ENCODE results near the gene ATF6. TPM values are rescaled to one million over a fixed set of nuclear protein-coding genes. Genes with fewer than 3 reads are reported as not detected.

ATF6 gene
- total and polyA plus RNA-seq, 3 donors from 2014 or later = 22.6 to 38.2 (median 38.0) TPM

- Histone ChIP-seq H3K4me1 (peaks cover 11% of the 10 kb centered on the region), H3K9me3 (no peaks in the 10 kb centered on the region), H3K27me3 (no peaks in the 10 kb centered on the region), H3K4me3 (no peak overlapping the region), H3K27ac (no peak overlapping the region), H3K36me3 (ENCODE audit: low read depth, missing control alignments) (no peaks in the 10 kb centered on the region)
- no peak for DNase-seq
- intact Hi-C loops (cut with DNase I; ENCODE audit: low total_unique reads) = no loop called here
- TF ChIP-seq CTCF (IDR thresholded peaks at IDR 0.05) (no peak), POLR2A (IDR thresholded peaks at IDR 0.05) (no peak)
- 97 to 99% methylated on average over 3 of the region's 3 CpGs for WGBS, 2 donors
Measured at GRCh38 chr1:161810780-161811179, 44.7 kb downstream of the ATF6 start.

GRCh38 chr1:161816201-161816600 is 50.1 kb downstream of the ATF6 start:
- no peak for DNase-seq
- Histone ChIP-seq H3K4me3 (no peak overlapping the region), H3K27ac (no peak overlapping the region), H3K27me3 (no peaks in the 10 kb centered on the region), H3K36me3 (ENCODE audit: low read depth, missing control alignments) (no peaks in the 10 kb centered on the region), H3K9me3 (no peaks in the 10 kb centered on the region), H3K4me1 (no peaks in the 10 kb centered on the region)
- intact Hi-C loops (cut with DNase I; ENCODE audit: low total_unique reads) = no loop called here
- WGBS, 2 donors = 73 to 79% methylated on average over 1 of the region's 1 CpG
- TF ChIP-seq CTCF (IDR thresholded peaks at IDR 0.05) (no peak), POLR2A (IDR thresholded peaks at IDR 0.05) (no peak)

GRCh38 chr1:161817176-161817730 is 51.1 kb downstream of the ATF6 start:
- Histone ChIP-seq H3K4me1 (no peaks in the 10 kb centered on the region), H3K27me3 (no peaks in the 10 kb centered on the region), H3K36me3 (ENCODE audit: low read depth, missing control alignments) (no peaks in the 10 kb centered on the region), H3K4me3 (no peak overlapping the region), H3K9me3 (no peaks in the 10 kb centered on the region), H3K27ac (no peak overlapping the region)
- 91 to 96% methylated on average over 4 of the region's 4 CpGs for WGBS, 2 donors
- DNase-seq = no peak
- TF ChIP-seq CTCF (IDR thresholded peaks at IDR 0.05) (no peak), POLR2A (IDR thresholded peaks at IDR 0.05) (no peak)
- intact Hi-C loops (cut with DNase I; ENCODE audit: low total_unique reads) = no loop called here

GRCh38 chr1:161820914-161821313 is 54.8 kb downstream of the ATF6 start:
- no peak for DNase-seq
- intact Hi-C loops (cut with DNase I; ENCODE audit: low total_unique reads) = no loop called here
- no peak overlapping the region for H3K4me3 ChIP-seq
- no peak overlapping the region for H3K27ac ChIP-seq
- WGBS, 2 donors = 96 to 97% methylated on average over 5 of the region's 5 CpGs
- no peaks in the 10 kb centered on the region for H3K27me3 ChIP-seq
- no peaks in the 10 kb centered on the region for H3K4me1 ChIP-seq
- no peaks in the 10 kb centered on the region for H3K9me3 ChIP-seq
- no peaks in the 10 kb centered on the region for H3K36me3 ChIP-seq (ENCODE audit: low read depth, missing control alignments)
- no peak for TF ChIP-seq CTCF (IDR thresholded peaks at IDR 0.05)
- no peak for TF ChIP-seq POLR2A (IDR thresholded peaks at IDR 0.05)

- Histone ChIP-seq H3K36me3 (ENCODE audit: low read depth, missing control alignments) (no peaks in the 10 kb centered on the region), H3K27ac (no peak overlapping the region), H3K4me1 (no peaks in the 10 kb centered on the region), H3K4me3 (no peak overlapping the region), H3K27me3 (no peaks in the 10 kb centered on the region), H3K9me3 (no peaks in the 10 kb centered on the region)
- WGBS, 2 donors = 86 to 88% methylated on average over 1 of the region's 1 CpG
- TF ChIP-seq CTCF (IDR thresholded peaks at IDR 0.05) (no peak), POLR2A (IDR thresholded peaks at IDR 0.05) (no peak)
- no peak for DNase-seq
- intact Hi-C loops (cut with DNase I; ENCODE audit: low total_unique reads) = no loop called here
Measured at GRCh38 chr1:161824618-161825017, 58.5 kb downstream of the ATF6 start.

All from testis (tissue), 3 donors.